ENCODE measurements around the gene AJM1. TPM values are rescaled to one million over a fixed set of nuclear protein-coding genes. Genes with fewer than 3 reads are reported as not detected.

Gene AJM1
- total and polyA plus RNA-seq, 2 of the 8 experiments (the other 6 are each of a cell fraction or from before 2014, with no cell fraction given) = 0.12 to 0.97 TPM

GRCh38 chr9:136799854-136800657, 42.2 kb upstream of the AJM1 start (continued):
- peak in 1 of 2 experiments; percentile 79; a peak in 2 of 4 replicates for TF ChIP-seq SIN3A (conservative IDR thresholded peaks at IDR 0.05 in 1 of 2, IDR thresholded peaks at IDR 0.05 in 1 of 2; ENCODE audit: low read depth in 1 of 2, low read length in 2 of 2)
- TF ChIP-seq TAF7 (optimal IDR thresholded peaks at IDR 0.05; ENCODE audit: borderline replicate concordance, low read depth, low read length) = peak; percentile 15
- TF ChIP-seq GABPA (IDR thresholded peaks at IDR 0.05; ENCODE audit: borderline replicate concordance, insufficient read depth, low read length) = no peak; the same call in 1 of the 2 replicates
- TF ChIP-seq SP1 (IDR thresholded peaks at IDR 0.05; ENCODE audit: low read depth, low read length) = no peak; the same call in 1 of the 2 replicates
- TF ChIP-seq E2F6 (IDR thresholded peaks at IDR 0.05) = peak; percentile 90
- TF ChIP-seq SRF (IDR thresholded peaks at IDR 0.05; ENCODE audit: low read depth, low read length) = no peak
- peak in 1 of 2 experiments; percentile 28; a peak in 1 of 3 replicates for TF ChIP-seq POLR2A (IDR thresholded peaks at IDR 0.05; ENCODE audit: control extremely low read depth in 1 of 2, low read depth in 2 of 2, low read length in 2 of 2)
- TF ChIP-seq MAFK (IDR thresholded peaks at IDR 0.05; ENCODE audit: low read depth, low read length) = no peak
- TF ChIP-seq YY1 (IDR thresholded peaks at IDR 0.05; ENCODE audit: low read depth, low read length) = no peak
- TF ChIP-seq EZH2 (IDR thresholded peaks at IDR 0.05; ENCODE audit: low read depth, low read length, severe bottlenecking) = no peak
- TF ChIP-seq POU5F1 (IDR thresholded peaks at IDR 0.05; ENCODE audit: low read depth, low read length) = no peak
- TF ChIP-seq ATF2 (IDR thresholded peaks at IDR 0.05; ENCODE audit: low read length) = 0 out of 2 replicates have a peak, but pooled peaks have one; percentile 30
- TF ChIP-seq NRF1 (IDR thresholded peaks at IDR 0.05; ENCODE audit: low read depth, low read length) = no peak
- TF ChIP-seq SP2 (IDR thresholded peaks at IDR 0.05; ENCODE audit: low read length) = no peak
- TF ChIP-seq CEBPB (IDR thresholded peaks at IDR 0.05; ENCODE audit: low read depth, low read length) = no peak
- TF ChIP-seq KDM4A (IDR thresholded peaks at IDR 0.05; ENCODE audit: low read depth, low read length, severe bottlenecking) = peak; percentile 91
- TF ChIP-seq ASH2L (IDR thresholded peaks at IDR 0.05; ENCODE audit: low read length) = no peak
- TF ChIP-seq TCF12 (IDR thresholded peaks at IDR 0.05; ENCODE audit: low read depth, low read length) = no peak
- TF ChIP-seq RXRA (IDR thresholded peaks at IDR 0.05; ENCODE audit: insufficient read depth, low read depth, low read length) = no peak

All from H1 (cell line).